Brain microvascular endothelial cell (primary cell): Measurements from ENCODE around the gene SAFB.

Source experiments
- DNase-seq: peaks from one replicate; pipeline ENCODE4 v3.0.0-alpha.2; 2020
- H3K27ac ChIP-seq: fragments of 250-450 bp; sonication (Bioruptor Pico); 2 replicates; pipeline ENCODE4 v1.5.1; 2020; ENCODE audit warnings: mild to moderate bottlenecking, moderate library complexity
- H3K27me3 ChIP-seq: fragments of 250-450 bp; sonication (Bioruptor Pico); replicated peaks from 2 replicates; pipeline ENCODE4 v1.5.1; 2020; ENCODE audit warnings: mild to moderate bottlenecking
- H3K36me3 ChIP-seq: fragments of 250-450 bp; sonication (Bioruptor Pico); replicated peaks from 2 replicates; pipeline ENCODE4 v1.5.1; 2020; ENCODE audit warnings: mild to moderate bottlenecking
- H3K4me3 ChIP-seq: 2 replicates; pipeline ENCODE4 v1.5.1; 2011; ENCODE audit warnings: low read depth, mild to moderate bottlenecking, control low read depth, low read length, moderate library complexity
- in situ Hi-C: cut with HindIII; loops from 2 replicates; pipeline ENCODE4 v1.10.0; 2017; ENCODE audit warnings: low sequenced_read_pairs, low pct_ligation_motif_present
- TF ChIP-seq, protein P1 (sequence below): IDR thresholded peaks from 2 replicates; pipeline ENCODE4 v1.5.1; 2011; ENCODE audit warnings: low read depth, mild to moderate bottlenecking, moderate library complexity, low read length, control low read depth, inconsistent platforms; ENCODE audit errors: missing control alignments

The SAFB gene

DNA sequence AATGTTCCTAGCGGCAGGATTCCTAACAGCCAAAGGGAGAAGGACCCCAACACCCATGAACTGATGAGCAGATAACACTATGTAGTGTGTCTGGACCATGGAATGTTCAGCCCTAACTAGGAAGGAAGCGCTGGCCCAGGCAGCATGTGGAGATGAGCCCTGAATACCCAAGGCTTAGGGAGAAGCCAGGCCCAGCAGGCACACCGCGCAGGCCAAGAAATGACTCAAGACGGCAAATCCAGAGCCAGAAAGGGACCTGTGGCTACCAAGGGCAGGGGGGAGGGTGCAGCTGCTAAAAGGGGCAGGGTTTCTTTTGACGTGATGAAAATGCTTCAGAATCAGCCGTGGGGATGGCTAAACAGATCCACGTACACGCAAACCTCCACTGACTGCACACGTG is 34.4 kb upstream of the SAFB start:
- in situ Hi-C loops: no loop called here
- TF ChIP-seq, protein P1, sequence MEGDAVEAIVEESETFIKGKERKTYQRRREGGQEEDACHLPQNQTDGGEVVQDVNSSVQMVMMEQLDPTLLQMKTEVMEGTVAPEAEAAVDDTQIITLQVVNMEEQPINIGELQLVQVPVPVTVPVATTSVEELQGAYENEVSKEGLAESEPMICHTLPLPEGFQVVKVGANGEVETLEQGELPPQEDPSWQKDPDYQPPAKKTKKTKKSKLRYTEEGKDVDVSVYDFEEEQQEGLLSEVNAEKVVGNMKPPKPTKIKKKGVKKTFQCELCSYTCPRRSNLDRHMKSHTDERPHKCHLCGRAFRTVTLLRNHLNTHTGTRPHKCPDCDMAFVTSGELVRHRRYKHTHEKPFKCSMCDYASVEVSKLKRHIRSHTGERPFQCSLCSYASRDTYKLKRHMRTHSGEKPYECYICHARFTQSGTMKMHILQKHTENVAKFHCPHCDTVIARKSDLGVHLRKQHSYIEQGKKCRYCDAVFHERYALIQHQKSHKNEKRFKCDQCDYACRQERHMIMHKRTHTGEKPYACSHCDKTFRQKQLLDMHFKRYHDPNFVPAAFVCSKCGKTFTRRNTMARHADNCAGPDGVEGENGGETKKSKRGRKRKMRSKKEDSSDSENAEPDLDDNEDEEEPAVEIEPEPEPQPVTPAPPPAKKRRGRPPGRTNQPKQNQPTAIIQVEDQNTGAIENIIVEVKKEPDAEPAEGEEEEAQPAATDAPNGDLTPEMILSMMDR: no peak
- H3K4me3 ChIP-seq: no peak overlapping the region
- H3K36me3 ChIP-seq: peaks cover 62% of the 10 kb centered on the region
- DNase-seq: no peak
- no peak overlapping the region for H3K27ac ChIP-seq
- no peaks in the 10 kb centered on the region for H3K27me3 ChIP-seq

DNA sequence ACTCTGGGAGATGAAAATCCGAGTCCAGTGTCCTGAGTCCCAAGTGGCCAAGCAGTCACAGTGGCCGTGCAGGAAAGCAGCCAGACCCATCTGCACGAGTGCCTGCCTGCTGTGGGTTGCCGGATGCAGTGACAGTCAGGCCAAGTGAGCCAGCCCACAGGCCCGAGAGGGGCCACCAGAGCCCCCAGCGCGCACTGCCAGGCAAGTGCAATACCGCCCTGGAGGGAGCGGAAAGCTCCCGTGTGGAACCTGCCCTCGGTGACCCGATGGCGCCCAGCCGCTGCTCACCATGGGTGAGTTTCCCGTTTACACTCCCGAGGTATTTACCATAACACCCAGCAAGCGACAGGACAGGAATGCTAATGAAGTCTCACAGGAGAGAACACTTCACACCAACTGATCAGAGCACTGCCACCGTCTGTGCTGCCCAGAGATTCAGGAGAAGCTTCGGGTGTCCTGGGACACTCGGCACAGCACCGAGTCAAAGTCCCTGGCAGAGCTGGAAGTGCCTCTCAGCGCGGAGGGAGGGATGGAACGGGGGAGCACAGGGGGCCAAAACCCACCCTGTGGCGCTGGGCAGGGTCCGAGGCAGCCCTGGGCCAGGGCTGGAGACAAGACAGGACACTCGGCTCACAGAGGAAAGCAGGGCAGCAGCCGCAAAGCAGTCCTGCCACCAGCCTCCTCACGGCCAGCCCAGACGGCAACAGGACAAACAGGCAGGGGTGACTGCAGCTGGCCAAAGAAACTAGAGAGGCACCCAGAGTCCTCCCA is 33.8 kb upstream of the SAFB start:
- no peak overlapping the region for H3K27ac ChIP-seq
- no peak overlapping the region for H3K4me3 ChIP-seq
- peaks cover 68% of the 10 kb centered on the region for H3K36me3 ChIP-seq
- in situ Hi-C loops: no loop called here
- TF ChIP-seq, protein P1: no peak
- DNase-seq: no peak
- no peaks in the 10 kb centered on the region for H3K27me3 ChIP-seq

DNA sequence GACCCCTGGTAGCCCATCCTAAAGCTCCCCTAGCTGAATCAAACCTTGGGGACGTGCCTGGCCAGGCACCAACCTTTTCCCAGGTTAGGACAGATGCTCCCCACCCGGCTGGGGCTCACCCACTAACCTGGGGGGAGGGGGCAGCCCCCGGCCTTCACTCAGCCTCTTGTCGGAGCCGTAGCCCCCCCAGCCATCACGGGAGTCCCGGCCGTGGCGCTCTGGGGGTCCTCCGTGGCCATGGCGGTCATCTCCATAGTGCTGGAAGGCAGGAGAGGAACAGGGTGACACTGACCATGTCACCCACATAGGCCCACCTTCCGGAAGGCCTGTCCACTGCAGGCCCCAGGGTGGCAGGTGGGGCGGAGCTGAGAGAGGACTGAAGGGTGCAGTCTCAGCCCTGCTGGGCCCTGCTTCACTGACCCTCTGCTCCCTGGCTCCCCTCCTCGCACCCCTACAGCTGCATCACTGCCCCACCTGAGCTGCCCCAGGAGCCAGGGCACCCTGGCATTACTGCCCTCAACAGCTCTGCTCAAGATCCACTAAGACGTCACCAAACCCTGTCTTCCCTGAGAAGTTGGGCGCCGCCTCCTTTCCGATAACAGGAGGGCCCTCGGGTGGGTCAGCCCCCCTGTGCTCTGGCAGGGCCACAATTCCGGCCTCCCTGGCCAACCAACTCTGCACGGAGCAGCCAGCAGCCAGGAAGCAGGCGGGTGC is 32.6 kb upstream of the SAFB start:
- TF ChIP-seq, protein P1: no peak
- H3K36me3 ChIP-seq: peaks cover 79% of the 10 kb centered on the region
- DNase-seq: no peak
- H3K4me3 ChIP-seq: no peak overlapping the region
- H3K27me3 ChIP-seq: no peaks in the 10 kb centered on the region
- in situ Hi-C loops: no loop called here
- no peak overlapping the region for H3K27ac ChIP-seq

DNA sequence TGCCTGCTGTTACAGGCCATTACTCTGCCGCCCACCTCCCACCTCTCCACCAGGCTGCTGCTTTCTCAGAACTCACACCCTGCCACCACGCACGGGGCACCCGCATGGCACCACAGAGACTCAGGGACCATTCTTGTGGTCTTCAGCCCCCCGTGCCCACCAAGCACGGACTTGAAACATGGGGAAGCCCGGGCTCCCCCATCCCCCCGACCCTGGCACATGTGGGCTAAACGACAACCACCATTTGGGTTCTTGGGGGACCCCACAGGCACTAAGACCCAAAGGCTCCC is 32.1 kb upstream of the SAFB start:
- peaks cover 84% of the 10 kb centered on the region for H3K36me3 ChIP-seq
- DNase-seq: no peak
- no peaks in the 10 kb centered on the region for H3K27me3 ChIP-seq
- TF ChIP-seq, protein P1: no peak
- in situ Hi-C loops: no loop called here
- no peak overlapping the region for H3K27ac ChIP-seq
- no peak overlapping the region for H3K4me3 ChIP-seq

GRCh38 chr19:5591476-5591875 is 31.4 kb upstream of the SAFB start:
- in situ Hi-C loops: no loop called here
- H3K36me3 ChIP-seq: peaks cover 86% of the 10 kb centered on the region

More at GRCh38 chr19:5591476-5591875, 31.4 kb upstream of the SAFB start:
- Histone ChIP-seq H3K4me3 (no peak overlapping the region), H3K27me3 (no peaks in the 10 kb centered on the region), H3K27ac (no peak overlapping the region)
- no peak for DNase-seq
- TF ChIP-seq, protein P1: no peak
